ACC112 (cell line): ENCODE results near the gene TIA1.
"Not testable (repeated sequence)": the region's sequence is repeated elsewhere in the genome, so short reads cannot be mapped to it uniquely, and the experiment has no call there.

ENCODE experiments used
- H2AFZ ChIP-seq: fragments of 200-600 bp; sonication (generic); one replicate; pipeline ENCODE4 v1.6.0; 2017; ENCODE audit warnings: antibody characterized with exemption, low read length; ENCODE audit not compliant: unreplicated experiment
- H3K27ac ChIP-seq: fragments of 200-600 bp; sonication (generic); 2 replicates; pipeline ENCODE4 v1.5.1; 2014; ENCODE audit warnings: low read depth, mild to moderate bottlenecking, antibody characterized with exemption, low read length, moderate library complexity
- H3K27me3 ChIP-seq: fragments of 200-600 bp; sonication (generic); 2 replicates; pipeline ENCODE4 v1.6.1; 2014; ENCODE audit warnings: mild to moderate bottlenecking, antibody characterized with exemption, low read length, moderate library complexity, mixed read lengths; ENCODE audit not compliant: insufficient read depth
- H3K36me3 ChIP-seq: fragments of 200-600 bp; sonication (generic); 2 replicates; pipeline ENCODE4 v1.6.1; 2016; ENCODE audit warnings: mild to moderate bottlenecking, antibody characterized with exemption, low read length, moderate library complexity, mixed read lengths; ENCODE audit not compliant: insufficient read depth
- H3K4me1 ChIP-seq: fragments of 200-600 bp; sonication (generic); one replicate; pipeline ENCODE4 v1.6.1; 2016; ENCODE audit warnings: low read length, mixed read lengths; ENCODE audit not compliant: insufficient read depth, unreplicated experiment, control insufficient read depth
- H3K4me3 ChIP-seq: fragments of 200-600 bp; sonication (generic); 2 replicates; pipeline ENCODE4 v1.5.1; 2014; ENCODE audit warnings: mild to moderate bottlenecking, low read depth, low read length
- H3K79me2 ChIP-seq: fragments of 200-600 bp; sonication (generic); one replicate; pipeline ENCODE4 v1.6.0; 2016; ENCODE audit warnings: low read length; ENCODE audit not compliant: control insufficient read depth, unreplicated experiment, insufficient read depth

The TIA1 gene

DNA sequence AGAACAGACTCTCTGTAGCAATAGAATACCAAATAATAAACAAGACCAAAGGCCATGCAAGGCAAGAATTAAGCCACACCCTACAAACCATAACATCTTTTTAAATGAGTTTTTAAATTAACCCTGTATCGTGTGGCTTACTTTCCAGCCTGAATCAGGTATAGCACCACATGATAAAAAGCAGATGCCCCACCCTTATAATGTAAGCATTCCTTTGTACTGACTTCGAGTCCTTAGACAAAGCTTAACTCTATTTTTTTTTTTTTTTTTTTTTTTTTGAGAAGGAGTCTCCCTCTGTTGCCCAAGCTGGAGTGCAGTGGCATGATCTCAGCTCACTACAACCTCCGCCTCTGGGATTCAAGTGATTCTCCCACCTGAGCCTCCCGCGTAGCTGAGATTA, 55.9 kb downstream of the TIA1 start:
- Histone ChIP-seq H3K27ac (no peak overlapping the region), H2AFZ (no peak overlapping the region), H3K36me3 (no peaks in the 10 kb centered on the region)

GRCh38 chr2:70191244-70191735, 57.1 kb downstream of the TIA1 start:
- Histone ChIP-seq H3K27me3 (no peaks in the 10 kb centered on the region), H3K4me1 (no peaks in the 10 kb centered on the region), H3K36me3 (no peaks in the 10 kb centered on the region), H3K79me2 (peaks cover 6% of the 10 kb centered on the region), H2AFZ (peak overlapping the region; percentile 71), H3K27ac (peak overlapping the region; percentile 85), H3K4me3 (peak overlapping the region; percentile 93)

More for the DNA sequence above, 55.9 kb downstream of the TIA1 start:
- no peaks in the 10 kb centered on the region for H3K27me3 ChIP-seq
- peaks cover 6% of the 10 kb centered on the region for H3K79me2 ChIP-seq
- no peaks in the 10 kb centered on the region for H3K4me1 ChIP-seq
- H3K4me3 ChIP-seq, result no peak overlapping the region

DNA sequence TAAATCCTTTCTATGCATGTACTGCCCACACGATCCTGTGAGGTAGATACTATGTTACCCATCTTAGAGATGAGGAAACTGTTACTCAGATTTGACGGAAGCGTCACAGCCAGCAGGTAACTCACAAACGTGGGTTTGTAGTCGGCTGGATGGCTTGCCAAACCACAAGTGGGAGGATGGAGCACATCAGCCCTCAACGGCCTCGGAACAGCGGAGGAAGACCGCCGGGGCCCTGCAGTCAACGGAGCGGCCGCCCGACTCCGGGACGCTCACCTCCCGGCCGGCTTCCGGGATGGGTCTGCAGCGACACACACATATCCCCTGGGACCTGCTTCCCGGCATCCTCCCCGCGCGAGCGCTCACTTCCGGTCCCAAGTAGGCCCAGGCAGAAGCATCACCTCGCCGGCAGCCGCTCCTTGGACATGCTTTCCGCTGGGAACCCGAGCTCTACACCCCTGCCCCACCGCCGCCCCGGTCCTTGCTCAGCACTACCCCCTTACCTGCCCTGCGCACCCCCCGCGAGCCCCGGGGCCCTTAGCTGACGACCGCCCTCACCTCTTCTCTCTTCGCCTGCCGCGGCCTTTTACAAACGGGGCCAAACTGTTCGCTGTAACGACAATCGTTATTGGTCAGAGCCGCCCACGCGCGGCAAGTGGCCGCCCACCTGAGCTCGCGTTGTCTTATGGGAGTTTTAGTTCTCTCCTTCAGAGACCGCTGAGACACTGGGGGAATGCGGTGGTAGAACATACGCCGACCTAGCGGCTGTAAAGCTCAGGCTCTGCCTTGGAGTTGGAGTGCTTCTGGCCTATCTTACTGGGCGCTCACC, 57.8 kb downstream of the TIA1 start, which contains the start of gene C2orf42:
Gene C2orf42 (minus strand): TSS at position 602 of the 826 bp plus-strand sequence. CDS start 9,034 bp downstream, outside the sequence.
- Histone ChIP-seq H3K27me3 (no peaks in the 10 kb centered on the region), H3K4me3 (peak within 1 kb of the TSS; percentile 93), H2AFZ (peak within 1 kb of the TSS; percentile 71), H3K36me3 (no peaks in the 10 kb centered on the region), H3K79me2 (peaks cover 6% of the 10 kb centered on the region), H3K4me1 (no peaks in the 10 kb centered on the region), H3K27ac (peak within 1 kb of the TSS; percentile 85)

GRCh38 chr2:70188460-70188859, 60.0 kb downstream of the TIA1 start:
- H2AFZ ChIP-seq, result no peak overlapping the region
- H3K36me3 ChIP-seq, result no peaks in the 10 kb centered on the region
- H3K4me3 ChIP-seq, result no peak overlapping the region
- H3K4me1 ChIP-seq, result no peaks in the 10 kb centered on the region
- H3K79me2 ChIP-seq, result peaks cover 6% of the 10 kb centered on the region
- H3K27me3 ChIP-seq, result no peaks in the 10 kb centered on the region
- H3K27ac ChIP-seq, result no peak overlapping the region

GRCh38 chr2:70187170-70187569, 61.3 kb downstream of the TIA1 start:
- H3K36me3 ChIP-seq, H3K79me2 ChIP-seq, H3K4me1 ChIP-seq, H2AFZ ChIP-seq, H3K4me3 ChIP-seq, H3K27ac ChIP-seq, H3K27me3 ChIP-seq: not testable (repeated sequence)

DNA sequence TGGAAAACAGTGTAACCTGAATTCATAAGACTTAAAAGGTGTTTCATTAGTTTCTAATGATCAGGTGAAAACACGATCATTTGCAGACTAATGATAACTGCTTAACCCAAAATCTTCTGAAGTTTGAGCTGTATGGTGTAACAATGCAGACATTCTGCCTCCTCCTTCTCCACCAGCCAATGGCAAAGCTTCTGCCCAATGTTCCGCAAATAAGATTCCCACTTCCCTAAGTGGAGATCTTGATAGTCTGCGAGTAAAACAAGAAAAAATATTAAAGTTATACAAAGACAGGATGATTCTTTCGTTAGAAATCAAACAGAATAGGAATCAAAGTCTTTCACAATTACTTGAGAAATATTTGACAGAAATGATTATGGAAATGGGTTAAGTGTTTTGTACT, 65.7 kb downstream of the TIA1 start:
- H3K4me3 ChIP-seq, result no peak overlapping the region
- no peaks in the 10 kb centered on the region for H3K79me2 ChIP-seq
- no peaks in the 10 kb centered on the region for H3K4me1 ChIP-seq
- H3K27me3 ChIP-seq, result no peaks in the 10 kb centered on the region
- no peak overlapping the region for H3K27ac ChIP-seq
- no peaks in the 10 kb centered on the region; the same call in 1 of the 2 replicates for H3K36me3 ChIP-seq
- H2AFZ ChIP-seq, result no peak overlapping the region

DNA sequence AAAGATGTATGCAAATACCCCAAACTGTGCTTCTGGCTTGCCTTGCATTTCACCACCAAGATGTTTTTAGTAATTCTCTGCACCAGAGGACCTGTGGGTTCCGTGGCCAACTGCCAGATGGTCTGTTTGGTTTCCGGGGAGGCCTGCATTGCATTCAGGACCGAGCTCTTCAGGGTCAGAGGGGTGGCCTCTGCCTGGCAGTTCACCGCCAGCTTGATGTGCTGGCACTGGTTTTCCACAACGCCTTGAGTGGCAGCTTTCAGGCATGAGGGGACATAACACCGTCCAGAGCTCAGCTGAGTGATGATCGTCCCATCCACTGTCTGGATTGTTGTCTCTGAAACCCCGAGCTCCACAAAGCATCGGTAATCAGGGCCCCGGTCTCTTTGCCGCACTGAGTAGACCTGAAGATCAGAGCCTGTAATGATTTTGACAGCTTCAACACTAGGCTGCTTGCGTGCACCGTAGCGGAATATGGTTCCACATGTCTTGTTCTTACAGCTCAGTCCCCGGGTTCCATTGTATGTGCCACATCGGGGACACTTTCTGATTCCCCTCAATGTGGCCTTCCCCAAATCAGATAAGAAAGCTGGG, 67.0 kb downstream of the TIA1 start:
- Histone ChIP-seq H3K27me3 (no peaks in the 10 kb centered on the region), H2AFZ (no peak overlapping the region), H3K36me3 (no peaks in the 10 kb centered on the region; the same call in 1 of the 2 replicates), H3K79me2 (no peaks in the 10 kb centered on the region), H3K4me1 (no peaks in the 10 kb centered on the region), H3K27ac (no peak overlapping the region), H3K4me3 (no peak overlapping the region)

- peaks cover 7% of the 10 kb centered on the region for H3K36me3 ChIP-seq
- no peak overlapping the region for H3K4me3 ChIP-seq
- H2AFZ ChIP-seq, result no peak overlapping the region
- H3K79me2 ChIP-seq, result no peaks in the 10 kb centered on the region
- H3K27me3 ChIP-seq, result no peaks in the 10 kb centered on the region
- H3K27ac ChIP-seq, result no peak overlapping the region
- no peaks in the 10 kb centered on the region for H3K4me1 ChIP-seq
Measured at GRCh38 chr2:70173520-70173919, 74.9 kb downstream of the TIA1 start.

DNA sequence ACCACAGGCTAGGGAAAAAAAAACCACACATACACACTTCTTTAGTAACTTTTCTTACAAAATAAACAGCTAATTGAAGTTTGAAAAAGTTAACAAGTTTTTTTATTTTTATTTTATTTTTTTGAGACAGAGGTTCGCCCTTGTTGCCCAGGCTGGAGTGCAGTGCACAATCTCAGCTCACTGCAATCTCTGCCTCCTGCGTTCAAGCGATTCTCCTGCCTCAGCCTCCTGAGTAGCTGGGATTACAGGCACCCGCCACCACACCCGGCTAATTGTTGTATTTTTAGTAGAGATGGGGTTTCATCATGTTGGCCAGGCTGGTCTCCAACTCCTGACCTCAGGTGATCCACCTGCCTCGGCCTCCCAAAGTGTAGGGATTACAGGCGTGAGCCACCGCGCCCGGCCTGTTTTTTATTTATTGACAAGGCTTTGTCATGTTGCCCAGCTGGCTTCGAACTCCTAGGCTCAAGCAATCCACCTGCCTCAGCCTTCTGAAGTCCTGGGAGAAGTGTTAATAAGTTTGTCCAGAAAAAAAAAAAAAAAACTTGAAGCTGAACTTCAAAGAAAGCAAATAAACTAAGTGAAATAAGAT, 78.7 kb downstream of the TIA1 start:
- not testable (repeated sequence) for H3K4me1 ChIP-seq, H3K79me2 ChIP-seq, H3K27me3 ChIP-seq, H3K27ac ChIP-seq, H3K36me3 ChIP-seq, H2AFZ ChIP-seq, H3K4me3 ChIP-seq

GRCh38 chr2:70161069-70161534, 87.3 kb downstream of the TIA1 start:
- no peaks in the 10 kb centered on the region; the same call in 1 of the 2 replicates for H3K36me3 ChIP-seq
- no peaks in the 10 kb centered on the region for H3K27me3 ChIP-seq
- H3K27ac ChIP-seq, result no peak overlapping the region
- no peaks in the 10 kb centered on the region for H3K79me2 ChIP-seq
- no peak overlapping the region for H3K4me3 ChIP-seq
- no peak overlapping the region for H2AFZ ChIP-seq
- no peaks in the 10 kb centered on the region for H3K4me1 ChIP-seq
